ENCODE measurements around the gene TNFRSF19.

The TNFRSF19 gene

GRCh38 chr13:23636360-23636759 lies 66.1 kb downstream of the TNFRSF19 start:
- H3K4me3 ChIP-seq (replicated peaks; ENCODE audit: low read depth, low read length): no peak overlapping the region
- no peak for DNase-seq (ENCODE audit: extremely low read depth, low read depth)
- TF ChIP-seq, protein P1, sequence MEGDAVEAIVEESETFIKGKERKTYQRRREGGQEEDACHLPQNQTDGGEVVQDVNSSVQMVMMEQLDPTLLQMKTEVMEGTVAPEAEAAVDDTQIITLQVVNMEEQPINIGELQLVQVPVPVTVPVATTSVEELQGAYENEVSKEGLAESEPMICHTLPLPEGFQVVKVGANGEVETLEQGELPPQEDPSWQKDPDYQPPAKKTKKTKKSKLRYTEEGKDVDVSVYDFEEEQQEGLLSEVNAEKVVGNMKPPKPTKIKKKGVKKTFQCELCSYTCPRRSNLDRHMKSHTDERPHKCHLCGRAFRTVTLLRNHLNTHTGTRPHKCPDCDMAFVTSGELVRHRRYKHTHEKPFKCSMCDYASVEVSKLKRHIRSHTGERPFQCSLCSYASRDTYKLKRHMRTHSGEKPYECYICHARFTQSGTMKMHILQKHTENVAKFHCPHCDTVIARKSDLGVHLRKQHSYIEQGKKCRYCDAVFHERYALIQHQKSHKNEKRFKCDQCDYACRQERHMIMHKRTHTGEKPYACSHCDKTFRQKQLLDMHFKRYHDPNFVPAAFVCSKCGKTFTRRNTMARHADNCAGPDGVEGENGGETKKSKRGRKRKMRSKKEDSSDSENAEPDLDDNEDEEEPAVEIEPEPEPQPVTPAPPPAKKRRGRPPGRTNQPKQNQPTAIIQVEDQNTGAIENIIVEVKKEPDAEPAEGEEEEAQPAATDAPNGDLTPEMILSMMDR (IDR thresholded peaks at IDR 0.05; ENCODE audit: low read depth, low read length, missing control alignments): no peak

- no peak for DNase-seq (ENCODE audit: extremely low read depth, low read depth)
- TF ChIP-seq, protein P1 (IDR thresholded peaks at IDR 0.05; ENCODE audit: low read depth, low read length, missing control alignments): no peak
Observed at GRCh38 chr13:23637829-23638228, 67.6 kb downstream of the TNFRSF19 start.

GRCh38 chr13:23639674-23640073 lies 69.5 kb downstream of the TNFRSF19 start:
- no peak overlapping the region for H3K4me3 ChIP-seq (replicated peaks; ENCODE audit: low read depth, low read length)
- no peak for DNase-seq (ENCODE audit: extremely low read depth, low read depth)
- TF ChIP-seq, protein P1 (IDR thresholded peaks at IDR 0.05; ENCODE audit: low read depth, low read length, missing control alignments): no peak

More at GRCh38 chr13:23637829-23638228, 67.6 kb downstream of the TNFRSF19 start:
- no peak overlapping the region for H3K4me3 ChIP-seq (replicated peaks; ENCODE audit: low read depth, low read length)

DNA sequence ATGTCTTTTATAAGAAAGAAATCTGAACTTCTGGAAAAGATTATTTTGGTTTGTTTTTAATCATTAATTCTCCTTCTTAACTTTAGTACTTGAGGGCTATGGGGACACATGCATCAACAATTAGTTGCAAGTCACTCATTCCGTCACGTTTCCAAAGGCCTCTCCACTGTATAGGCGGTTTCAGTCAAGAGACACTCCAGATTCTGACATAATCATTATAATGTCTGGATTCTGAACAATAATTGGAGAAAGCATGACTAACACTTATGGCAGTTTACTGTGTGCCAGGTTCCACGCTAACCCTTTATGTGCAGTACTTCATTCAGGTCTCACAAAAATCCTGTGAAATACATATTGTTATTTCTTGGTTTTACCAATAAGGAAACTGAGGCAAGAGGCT lies 71.9 kb downstream of the TNFRSF19 start:
- H3K4me3 ChIP-seq (replicated peaks; ENCODE audit: low read depth, low read length): no peak overlapping the region
- no peak for DNase-seq (ENCODE audit: extremely low read depth, low read depth)
- TF ChIP-seq, protein P1 (IDR thresholded peaks at IDR 0.05; ENCODE audit: low read depth, low read length, missing control alignments): no peak

DNA sequence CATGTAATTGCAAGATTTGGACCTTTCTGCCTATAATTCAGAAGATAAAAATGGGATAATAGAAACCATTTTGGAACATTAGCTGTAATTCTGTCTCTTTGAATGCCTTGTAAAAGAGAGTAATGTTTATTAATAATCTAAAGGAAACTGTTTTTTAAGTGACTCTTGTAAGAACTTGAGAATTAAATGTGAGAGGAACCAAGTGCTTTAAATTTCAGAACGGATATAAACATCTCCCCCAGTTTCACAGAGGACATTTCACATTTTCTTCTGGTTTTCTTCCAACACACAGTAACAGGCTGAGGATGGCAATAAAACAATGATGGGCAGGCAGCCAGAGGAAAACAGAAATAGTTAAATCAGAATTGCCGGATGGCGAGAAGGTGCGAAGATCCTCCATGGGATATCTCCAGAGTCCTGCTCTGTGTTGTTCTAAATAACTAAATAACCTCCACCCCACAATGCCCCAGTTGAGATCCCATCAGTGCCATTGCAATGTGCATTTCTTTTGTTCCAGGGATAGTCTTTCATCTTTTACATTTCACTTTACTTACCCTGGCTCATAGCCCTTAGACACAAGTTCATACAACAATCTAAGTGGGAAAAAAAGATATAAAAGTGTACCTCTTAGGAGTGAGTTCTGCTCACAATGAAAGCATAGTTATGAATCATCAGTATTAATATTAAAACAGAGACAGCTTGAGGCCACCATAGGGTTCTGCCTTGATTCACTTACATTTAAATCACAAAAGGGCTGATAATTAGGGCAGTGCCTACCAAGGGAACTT lies 73.3 kb downstream of the TNFRSF19 start:
- H3K4me3 ChIP-seq (replicated peaks; ENCODE audit: low read depth, low read length): no peak overlapping the region
- DNase-seq (ENCODE audit: extremely low read depth, low read depth): no peak
- TF ChIP-seq, protein P1 (IDR thresholded peaks at IDR 0.05; ENCODE audit: low read depth, low read length, missing control alignments): no peak

DNA sequence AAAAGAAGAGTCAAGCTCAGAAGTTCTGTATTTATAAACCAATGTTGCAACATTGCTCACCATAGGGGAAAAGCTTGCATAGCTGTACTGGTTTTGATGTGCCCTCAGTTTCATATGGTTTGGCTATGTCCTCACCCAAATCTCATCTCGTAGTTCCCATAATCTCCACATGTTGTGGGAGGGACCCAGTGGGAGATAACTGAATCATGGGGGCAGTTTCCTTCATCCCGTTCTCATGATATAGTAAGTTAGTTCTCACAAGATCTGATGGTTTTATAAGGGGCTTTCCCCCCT lies 73.9 kb downstream of the TNFRSF19 start:
- DNase-seq (ENCODE audit: extremely low read depth, low read depth): no peak
- H3K4me3 ChIP-seq (replicated peaks; ENCODE audit: low read depth, low read length): no peak overlapping the region
- TF ChIP-seq, protein P1 (IDR thresholded peaks at IDR 0.05; ENCODE audit: low read depth, low read length, missing control alignments): no peak
